NK-92 treated with Interleukin-12 subunit alpha and Interleukin-12 subunit beta, amount 100 ng/mL, for 24 hours (cell line): ENCODE measurements around the gene KRTAP26-1.

ENCODE experiments used
- DNase-seq: peaks from one replicate; lab custom pipeline; 2025; lab: John Stamatoyannopoulos, UW

KRTAP26-1 gene

DNA sequence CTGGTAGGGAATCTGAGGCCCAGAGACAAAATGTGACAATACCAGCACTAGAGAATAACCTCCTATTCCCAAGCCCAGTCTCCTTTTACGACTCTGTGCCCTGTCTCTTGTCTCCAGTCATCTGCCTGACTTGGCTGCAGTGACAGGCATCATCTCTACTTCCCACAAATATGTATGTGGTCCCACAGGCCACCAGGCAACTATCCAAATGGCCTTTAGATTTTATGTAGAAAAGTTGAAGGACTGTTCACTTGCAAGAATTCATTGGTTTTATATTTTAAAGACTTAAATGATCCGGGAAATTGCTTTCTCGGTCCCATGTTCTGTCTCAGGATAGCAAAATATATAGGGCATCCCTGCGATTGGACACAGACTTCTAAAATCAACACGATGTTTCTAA is 49.0 kb downstream of the KRTAP26-1 start:
- no peak for DNase-seq

DNA sequence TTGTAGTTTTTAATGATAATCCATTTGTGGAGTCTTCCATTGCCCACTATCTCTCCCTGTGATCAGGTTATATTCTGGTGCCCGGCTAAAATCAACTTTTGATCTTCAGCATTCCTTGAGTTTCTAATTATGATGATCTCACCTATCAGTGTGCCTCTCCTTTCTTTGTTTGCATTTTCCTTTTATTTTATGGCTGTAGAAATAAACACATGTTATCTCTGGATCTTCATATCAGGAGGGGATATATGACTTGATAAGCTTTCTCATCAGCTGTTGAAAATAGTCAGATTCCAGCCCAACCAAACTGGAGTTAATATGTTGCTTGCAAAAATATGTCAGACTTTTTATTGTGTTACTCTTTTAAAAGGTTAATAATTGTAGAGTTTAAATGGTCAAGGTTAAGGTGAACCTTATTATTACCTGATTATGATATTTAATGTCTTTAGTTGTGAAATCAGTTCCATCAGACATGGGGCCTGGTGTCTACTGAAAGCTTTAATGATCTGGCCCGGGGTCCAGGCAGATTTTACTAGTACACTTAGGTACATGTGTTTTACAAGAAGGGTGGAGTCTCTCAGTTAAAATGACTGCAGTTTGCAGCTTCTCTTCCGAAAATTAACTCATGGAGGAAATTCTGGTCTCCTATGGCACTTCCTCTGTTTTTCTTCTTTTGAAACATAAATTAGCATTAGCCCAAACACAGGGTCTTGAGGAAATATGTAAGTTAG is 50.1 kb downstream of the KRTAP26-1 start:
- DNase-seq = no peak
